ENCODE results near the gene NOVA2.

Gene NOVA2

GRCh38 chr19:46016426-46017094, 42.9 kb upstream of the NOVA2 start:
- WGBS = 3% methylated on average over 48 of the region's 48 CpGs
- Histone ChIP-seq H3K9ac (ENCODE audit: low read depth, low read length) (no peak overlapping the region; the same call in 1 of the 2 replicates), H3K36me3 (ENCODE audit: insufficient read depth, low read length) (no peaks in the 10 kb centered on the region), H3K4me1 (ENCODE audit: insufficient read depth, low read length) (peaks cover 6% of the 10 kb centered on the region), H3K4me3 (ENCODE audit: low read length) (peak overlapping the region; percentile 55), H3K27ac (ENCODE audit: low read depth, low read length) (no peak overlapping the region), H3K9me3 (ENCODE audit: insufficient read depth, low read depth, low read length) (no peaks in the 10 kb centered on the region), H3K27me3 (ENCODE audit: insufficient read depth, low read length) (peaks cover 30% of the 10 kb centered on the region)

GRCh38 chr19:46015687-46016425, 42.2 kb upstream of the NOVA2 start:
- Histone ChIP-seq H3K9me3 (ENCODE audit: insufficient read depth, low read depth, low read length) (no peaks in the 10 kb centered on the region), H3K4me3 (ENCODE audit: low read length) (peak overlapping the region; percentile 55), H3K9ac (ENCODE audit: low read depth, low read length) (no peak overlapping the region; the same call in 1 of the 2 replicates), H3K36me3 (ENCODE audit: insufficient read depth, low read length) (0 out of 2 replicates have a peak, but pooled peaks cover 4% of the 10 kb centered on the region), H3K27ac (ENCODE audit: low read depth, low read length) (no peak overlapping the region), H3K4me1 (ENCODE audit: insufficient read depth, low read length) (peaks cover 6% of the 10 kb centered on the region), H3K27me3 (ENCODE audit: insufficient read depth, low read length) (peaks cover 30% of the 10 kb centered on the region)
- 3% methylated on average over 63 of the region's 63 CpGs for WGBS

DNA sequence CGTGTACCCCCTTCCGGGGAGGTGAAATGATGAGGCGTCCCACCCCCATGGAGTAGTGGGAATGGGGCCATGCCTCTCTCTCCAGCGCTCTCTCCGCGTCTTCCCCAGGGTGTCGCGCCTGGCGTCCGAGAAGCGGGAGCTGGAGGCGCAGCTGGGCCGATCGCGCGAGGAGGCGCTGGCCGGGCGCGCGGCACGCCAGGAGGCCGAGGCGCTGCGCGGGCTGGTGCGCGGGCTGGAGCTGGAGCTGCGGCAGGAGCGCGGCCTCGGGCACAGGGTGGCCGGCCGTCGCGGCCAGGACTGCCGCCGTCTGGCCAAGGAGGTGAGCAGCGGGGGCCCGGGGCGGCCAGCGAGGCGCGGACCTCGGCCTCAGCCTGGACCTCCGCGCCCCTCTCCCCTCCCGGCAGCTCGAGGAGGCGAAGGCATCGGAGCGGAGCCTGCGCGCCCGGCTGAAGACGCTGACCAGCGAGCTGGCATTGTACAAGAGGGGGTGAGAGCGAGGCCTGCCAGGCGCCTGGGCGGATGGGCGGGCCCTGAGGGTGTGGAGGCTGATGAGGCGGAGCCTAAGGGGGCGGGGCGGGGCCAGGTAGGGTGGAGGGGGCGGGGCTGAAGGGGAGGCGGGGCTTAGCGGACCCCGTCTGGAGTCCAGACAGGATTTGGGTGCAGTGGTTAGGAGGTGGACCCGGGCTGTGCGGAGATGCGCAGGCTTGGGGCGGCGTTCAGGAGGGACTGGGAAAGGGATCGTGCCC, 41.4 kb upstream of the NOVA2 start:
- H3K4me3 ChIP-seq (ENCODE audit: low read length) = peak overlapping the region; percentile 59
- 0 out of 2 replicates have a peak, but pooled peaks cover 7% of the 10 kb centered on the region for H3K36me3 ChIP-seq (ENCODE audit: insufficient read depth, low read length)
- H3K27ac ChIP-seq (ENCODE audit: low read depth, low read length) = no peak overlapping the region
- H3K27me3 ChIP-seq (ENCODE audit: insufficient read depth, low read length) = peaks cover 30% of the 10 kb centered on the region
- H3K4me1 ChIP-seq (ENCODE audit: insufficient read depth, low read length) = peaks cover 6% of the 10 kb centered on the region
- H3K9me3 ChIP-seq (ENCODE audit: insufficient read depth, low read depth, low read length) = no peaks in the 10 kb centered on the region
- peak overlapping the region; percentile 67 for H3K9ac ChIP-seq (ENCODE audit: low read depth, low read length)
- WGBS = 3% methylated on average over 74 of the region's 74 CpGs

DNA sequence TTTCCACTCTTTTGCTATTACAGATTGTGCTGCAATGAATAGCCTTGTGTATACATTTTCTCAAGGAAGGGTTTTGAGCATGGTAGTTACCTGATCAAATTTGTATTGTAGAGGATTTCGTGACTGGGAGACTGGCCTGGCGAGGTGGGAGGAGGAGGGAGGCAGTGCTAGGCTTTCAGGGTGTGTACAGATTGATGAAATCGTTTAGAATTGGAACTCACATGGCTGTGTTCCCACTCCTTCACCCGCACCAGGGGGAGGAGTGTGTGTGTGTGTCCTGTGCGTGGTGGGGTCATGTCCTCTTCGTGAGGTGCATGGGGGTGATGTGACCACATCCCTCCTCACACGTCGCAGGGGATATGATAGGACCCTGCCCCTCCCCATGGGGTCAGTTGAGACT, 40.9 kb upstream of the NOVA2 start:
- 45% methylated on average over 8 of the region's 8 CpGs for WGBS
- no peak overlapping the region for H3K27ac ChIP-seq (ENCODE audit: low read depth, low read length)
- peaks cover 6% of the 10 kb centered on the region for H3K4me1 ChIP-seq (ENCODE audit: insufficient read depth, low read length)
- H3K36me3 ChIP-seq (ENCODE audit: insufficient read depth, low read length) = 0 out of 2 replicates have a peak, but pooled peaks cover 7% of the 10 kb centered on the region
- peak overlapping the region; percentile 59 for H3K4me3 ChIP-seq (ENCODE audit: low read length)
- H3K27me3 ChIP-seq (ENCODE audit: insufficient read depth, low read length) = peaks cover 30% of the 10 kb centered on the region
- no peaks in the 10 kb centered on the region for H3K9me3 ChIP-seq (ENCODE audit: insufficient read depth, low read depth, low read length)
- peak overlapping the region; percentile 67 for H3K9ac ChIP-seq (ENCODE audit: low read depth, low read length)

GRCh38 chr19:46009530-46010510, 36.2 kb upstream of the NOVA2 start:
- Histone ChIP-seq H3K9me3 (ENCODE audit: insufficient read depth, low read depth, low read length) (no peaks in the 10 kb centered on the region), H3K4me3 (ENCODE audit: low read length) (no peak overlapping the region), H3K27me3 (ENCODE audit: insufficient read depth, low read length) (peaks cover 12% of the 10 kb centered on the region), H3K27ac (ENCODE audit: low read depth, low read length) (peak overlapping the region; percentile 31), H3K4me1 (ENCODE audit: insufficient read depth, low read length) (peaks cover 6% of the 10 kb centered on the region), H3K9ac (ENCODE audit: low read depth, low read length) (no peak overlapping the region), H3K36me3 (ENCODE audit: insufficient read depth, low read length) (peaks cover 14% of the 10 kb centered on the region)
- WGBS = 74% methylated on average over 23 of the region's 28 CpGs

DNA sequence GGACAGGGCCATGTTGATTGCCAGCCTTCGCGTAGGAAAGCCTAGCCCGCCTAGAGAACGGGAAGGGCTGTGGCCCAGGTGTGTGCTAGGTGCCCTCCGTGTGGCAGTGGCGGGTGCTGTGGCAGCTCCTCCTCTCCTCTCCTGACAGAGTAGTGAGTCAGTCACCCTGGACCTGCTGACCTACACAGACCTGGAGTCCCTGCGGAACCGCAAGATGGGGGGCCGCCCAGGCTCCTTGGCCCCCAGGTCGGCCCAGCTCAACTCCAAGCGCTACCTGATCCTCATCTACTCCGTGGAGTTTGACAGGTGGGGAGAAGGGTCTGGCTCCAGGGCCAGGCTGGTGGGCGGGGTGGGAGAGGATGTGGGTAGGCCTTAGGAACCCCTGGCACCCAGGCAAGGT, 32.7 kb upstream of the NOVA2 start:
- Histone ChIP-seq H3K4me3 (ENCODE audit: low read length) (no peak overlapping the region), H3K9me3 (ENCODE audit: insufficient read depth, low read depth, low read length) (no peaks in the 10 kb centered on the region), H3K36me3 (ENCODE audit: insufficient read depth, low read length) (peaks cover 16% of the 10 kb centered on the region), H3K9ac (ENCODE audit: low read depth, low read length) (no peak overlapping the region), H3K27ac (ENCODE audit: low read depth, low read length) (no peak overlapping the region), H3K4me1 (ENCODE audit: insufficient read depth, low read length) (no peaks in the 10 kb centered on the region), H3K27me3 (ENCODE audit: insufficient read depth, low read length) (no peaks in the 10 kb centered on the region)
- WGBS = 95% methylated on average over 13 of the region's 13 CpGs

- Histone ChIP-seq H3K27me3 (ENCODE audit: insufficient read depth, low read length) (no peaks in the 10 kb centered on the region), H3K9me3 (ENCODE audit: insufficient read depth, low read depth, low read length) (no peaks in the 10 kb centered on the region), H3K4me1 (ENCODE audit: insufficient read depth, low read length) (no peaks in the 10 kb centered on the region), H3K27ac (ENCODE audit: low read depth, low read length) (no peak overlapping the region), H3K4me3 (ENCODE audit: low read length) (no peak overlapping the region), H3K9ac (ENCODE audit: low read depth, low read length) (no peak overlapping the region), H3K36me3 (ENCODE audit: insufficient read depth, low read length) (peaks cover 10% of the 10 kb centered on the region)
- 94% methylated on average over 15 of the region's 15 CpGs for WGBS
Observed at GRCh38 chr19:46002678-46003275, 29.1 kb upstream of the NOVA2 start.

DNA sequence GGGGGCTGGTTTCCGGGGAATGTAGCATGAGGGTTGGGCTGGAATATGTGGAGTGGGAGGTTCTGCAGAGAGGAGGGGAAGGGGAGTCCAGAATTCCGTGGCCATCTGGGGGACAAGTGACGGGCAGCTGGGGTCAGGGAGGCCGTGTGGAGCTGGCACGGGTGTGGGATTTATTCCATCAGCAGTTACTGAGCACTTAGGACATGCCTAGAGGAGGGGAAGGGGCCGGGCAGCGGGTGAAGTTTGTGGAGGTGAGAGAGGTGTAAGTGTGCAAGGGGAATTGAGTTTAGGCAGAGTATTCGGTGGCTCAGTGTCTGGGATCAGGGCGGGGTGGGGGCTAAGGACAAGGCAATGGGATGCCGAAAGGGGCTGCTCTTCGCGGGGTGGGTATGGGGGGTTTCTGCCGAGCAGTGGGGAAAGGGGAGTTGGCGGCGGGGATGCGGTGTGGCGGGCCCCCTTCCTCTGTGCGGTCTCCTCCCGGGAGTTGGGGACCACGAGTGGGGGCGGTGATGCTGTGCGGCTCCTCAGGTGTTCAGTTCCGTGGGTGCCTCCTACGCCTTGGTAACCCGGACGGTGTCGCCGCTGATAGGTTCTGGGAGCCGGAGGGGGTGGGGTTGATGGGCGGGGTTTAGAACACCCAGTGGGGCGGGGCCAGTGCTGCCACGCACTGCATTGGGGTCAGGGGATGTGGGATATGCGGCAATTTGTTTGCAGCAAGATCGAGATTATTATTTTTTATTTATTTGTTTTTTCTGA, 27.0 kb upstream of the NOVA2 start:
- Histone ChIP-seq H3K36me3 (ENCODE audit: insufficient read depth, low read length) (peaks cover 14% of the 10 kb centered on the region; the same call in 1 of the 2 replicates), H3K9ac (ENCODE audit: low read depth, low read length) (no peak overlapping the region), H3K27ac (ENCODE audit: low read depth, low read length) (no peak overlapping the region), H3K27me3 (ENCODE audit: insufficient read depth, low read length) (no peaks in the 10 kb centered on the region), H3K4me3 (ENCODE audit: low read length) (peak overlapping the region; percentile 71), H3K9me3 (ENCODE audit: insufficient read depth, low read depth, low read length) (no peaks in the 10 kb centered on the region), H3K4me1 (ENCODE audit: insufficient read depth, low read length) (peaks cover 5% of the 10 kb centered on the region; the same call in 1 of the 2 replicates)
- WGBS = 5% methylated on average over 34 of the region's 34 CpGs

DNA sequence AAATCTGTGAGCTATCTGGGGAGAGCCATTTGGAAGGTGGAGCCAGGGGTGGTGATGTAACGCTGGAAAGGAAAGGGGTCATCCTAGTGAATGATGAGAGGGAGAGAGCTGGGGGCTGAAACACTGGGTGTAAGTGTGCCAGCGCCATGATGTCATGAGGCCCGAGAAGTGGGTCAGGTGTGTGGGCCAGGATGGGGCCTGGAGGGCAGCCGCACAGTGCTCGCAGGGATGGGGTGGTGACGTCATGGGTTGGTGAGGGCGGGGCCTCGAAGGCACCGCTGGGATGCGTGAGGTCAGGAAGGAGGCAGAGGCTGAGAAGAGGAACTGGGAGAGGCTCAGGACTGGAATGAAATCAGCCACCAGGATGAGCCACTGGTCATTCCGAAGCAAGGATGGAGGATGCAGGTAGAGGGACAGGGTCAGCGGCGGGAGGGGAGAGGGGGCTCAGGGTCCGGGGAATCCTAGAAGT, 26.0 kb upstream of the NOVA2 start:
- WGBS = 9% methylated on average over 14 of the region's 14 CpGs

More for the DNA sequence above, 26.0 kb upstream of the NOVA2 start:
- Histone ChIP-seq H3K27ac (ENCODE audit: low read depth, low read length) (no peak overlapping the region), H3K9ac (ENCODE audit: low read depth, low read length) (no peak overlapping the region), H3K27me3 (ENCODE audit: insufficient read depth, low read length) (no peaks in the 10 kb centered on the region), H3K4me3 (ENCODE audit: low read length) (peak overlapping the region; percentile 71), H3K36me3 (ENCODE audit: insufficient read depth, low read length) (peaks cover 10% of the 10 kb centered on the region; the same call in 1 of the 2 replicates), H3K4me1 (ENCODE audit: insufficient read depth, low read length) (peaks cover 5% of the 10 kb centered on the region; the same call in 1 of the 2 replicates), H3K9me3 (ENCODE audit: insufficient read depth, low read depth, low read length) (no peaks in the 10 kb centered on the region)
